Measurements from ENCODE around the gene PTPRM. TPM values are rescaled to one million over a fixed set of nuclear protein-coding genes. Genes with fewer than 3 reads are reported as not detected.

PTPRM gene
- total and polyA plus RNA-seq, 2 experiments from 2014 or later = 1.6 to 5.3 TPM

- no peaks in the 10 kb centered on the region for H3F3A ChIP-seq (replicated peaks; ENCODE audit: low read depth)
- Mint-ChIP-seq H3K27ac (no peak overlapping the region), H3K9me3 (peaks cover 7% of the 10 kb centered on the region; the same call in 2 of the 3 replicates), H3K36me3 (ENCODE audit: low read depth) (no peaks in the 10 kb centered on the region), H3K4me1 (peaks cover 4% of the 10 kb centered on the region; the same call in 2 of the 3 replicates), H3K4me3 (no peak overlapping the region), H3K27me3 (ENCODE audit: insufficient read depth, low read depth, poor library complexity) (no peaks in the 10 kb centered on the region)
- H3K27ac ChIP-seq (ENCODE audit: low read depth) = no peak overlapping the region
- no peaks in the 10 kb centered on the region for H3K79me2 ChIP-seq (replicated peaks; ENCODE audit: insufficient read depth)
- DNase-seq (ENCODE audit: low spot score) (no peak), ATAC-seq (no peak)
- H3K4me2 ChIP-seq = no peak overlapping the region
- no peaks in the 10 kb centered on the region for H3K4me1 ChIP-seq (ENCODE audit: insufficient read depth)
- H3K27me3 ChIP-seq (ENCODE audit: insufficient read depth) = no peaks in the 10 kb centered on the region
- H3K4me3 ChIP-seq = no peak overlapping the region
- H2AFZ ChIP-seq = no peak overlapping the region
- no peaks in the 10 kb centered on the region for H4K20me1 ChIP-seq (replicated peaks; ENCODE audit: insufficient read depth)
- TF ChIP-seq CTCF (conservative IDR thresholded peaks at IDR 0.05; ENCODE audit: low read depth in 2 of 2) = no peak
- TF ChIP-seq POLR2AphosphoS5 (IDR thresholded peaks at IDR 0.05; ENCODE audit: low read depth) = no peak
- no peak for TF ChIP-seq STAT1 (IDR thresholded peaks at IDR 0.05; ENCODE audit: unreplicated experiment)
- TF ChIP-seq NANOG (IDR thresholded peaks at IDR 0.05; ENCODE audit: borderline replicate concordance) = no peak
- peak; percentile 43 for TF ChIP-seq REST (IDR thresholded peaks at IDR 0.05; ENCODE audit: unreplicated experiment)
- no peak for TF ChIP-seq ZNF462 (CRISPR knock-in tag; IDR thresholded peaks at IDR 0.05)
- no peak for TF ChIP-seq ZNF331 (CRISPR knock-in tag; IDR thresholded peaks at IDR 0.05; ENCODE audit: low read depth)
- TF ChIP-seq EZH2 (IDR thresholded peaks at IDR 0.05; ENCODE audit: low read depth, unreplicated experiment) = no peak
- H3K36me3 ChIP-seq (ENCODE audit: insufficient read depth) = no peaks in the 10 kb centered on the region
- H3K9me2 ChIP-seq (ENCODE audit: insufficient read depth) = peaks cover 6% of the 10 kb centered on the region; the same call in 1 of the 2 replicates
Measured at GRCh38 chr18:8130096-8130495, 563.0 kb downstream of the PTPRM start.
